Measurements from ENCODE around the gene ZNF93. TPM values are rescaled to one million over a fixed set of nuclear protein-coding genes. Genes with fewer than 3 reads are reported as not detected.

The ZNF93 gene
- total and polyA plus RNA-seq, 2 of the 8 experiments (the other 6 are each of a cell fraction or from before 2014, with no cell fraction given), result 40.8 to 61.8 TPM

GRCh38 chr19:19909654-19910053 is 8.9 kb downstream of the ZNF93 start (continued):
- no peak for TF ChIP-seq CHD7 (IDR thresholded peaks at IDR 0.05; ENCODE audit: insufficient replicate concordance, low read length)
- TF ChIP-seq PHF8 (conservative IDR thresholded peaks at IDR 0.05; ENCODE audit: low read depth, low read length), result no peak
- TF ChIP-seq BCL11A (IDR thresholded peaks at IDR 0.05; ENCODE audit: low read depth in 2 of 2, low read length in 2 of 2), result no peak
- TF ChIP-seq POLR2A (IDR thresholded peaks at IDR 0.05; ENCODE audit: control extremely low read depth in 1 of 2, low read depth in 2 of 2, low read length in 2 of 2), result no peak
- TF ChIP-seq SUZ12 (IDR thresholded peaks at IDR 0.05; ENCODE audit: low read length), result no peak
- no peak for TF ChIP-seq TCF12 (IDR thresholded peaks at IDR 0.05; ENCODE audit: low read depth, low read length)
- TF ChIP-seq GABPA (IDR thresholded peaks at IDR 0.05; ENCODE audit: borderline replicate concordance, insufficient read depth, low read length), result no peak
- no peak for TF ChIP-seq ATF2 (IDR thresholded peaks at IDR 0.05; ENCODE audit: low read length)
- no peak for TF ChIP-seq BRCA1 (IDR thresholded peaks at IDR 0.05; ENCODE audit: low read depth, low read length)
- no peak for TF ChIP-seq RBBP5 (IDR thresholded peaks at IDR 0.05; ENCODE audit: borderline replicate concordance, low read depth, low read length)
- TF ChIP-seq SIX5 (IDR thresholded peaks at IDR 0.05; ENCODE audit: low read depth, low read length), result no peak

Measured in H1 (cell line).